Mucosa of gallbladder (tissue), 1 donor: ENCODE results near the gene MROH8. TPM values are rescaled to one million over a fixed set of nuclear protein-coding genes. Genes with fewer than 3 reads are reported as not detected.

Source experiments
- DNase-seq: peaks from one replicate; pipeline ENCODE4 v3.0.0-alpha.2; 2020; ENCODE audit warnings: low spot score
- total RNA-seq: library from RNA; stranded (reverse); gene quantifications from one replicate; pipeline ENCODE4 v1.2.1, GENCODE V29; 2021
- donor health status: DM: no; HTN: no; CAD: no.

The MROH8 gene
- total RNA-seq, 1 donor from 2014 or later: 1.8 TPM

DNA sequence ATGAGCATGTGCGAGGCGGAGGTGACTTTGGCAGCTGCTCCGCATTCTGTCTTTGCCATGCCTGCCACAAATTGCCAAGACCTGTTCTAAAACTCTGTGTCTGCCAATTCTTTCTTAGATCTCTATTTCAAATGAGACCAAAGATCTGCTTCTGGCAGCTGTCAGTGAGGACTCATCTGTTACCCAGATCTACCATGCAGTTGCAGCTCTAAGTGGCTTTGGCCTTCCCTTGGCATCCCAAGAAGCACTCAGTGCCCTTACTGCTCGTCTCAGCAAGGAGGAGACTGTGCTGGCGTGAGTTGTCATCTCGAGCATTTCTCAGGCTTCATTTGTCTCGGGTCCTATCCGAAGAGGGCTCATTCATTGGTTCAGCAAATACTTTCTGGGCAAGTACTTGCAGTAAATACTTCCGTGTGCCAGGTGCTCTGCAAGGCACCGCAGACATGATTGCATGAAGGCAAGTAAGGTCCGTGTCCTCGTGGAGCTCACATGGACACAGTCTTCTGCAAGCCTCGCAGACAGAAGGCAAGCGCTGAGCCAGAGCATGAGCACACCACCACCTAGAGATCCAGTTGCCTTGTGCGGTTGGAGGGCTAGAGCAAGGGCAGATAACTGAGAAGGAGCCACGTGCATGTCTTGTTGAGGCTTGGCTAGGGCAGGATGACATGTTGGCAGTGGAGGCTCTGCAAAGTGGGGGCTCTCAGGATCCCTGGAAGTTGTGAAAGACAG lies 19.7 kb upstream of the MROH8 start:
- DNase-seq: no peak

DNA sequence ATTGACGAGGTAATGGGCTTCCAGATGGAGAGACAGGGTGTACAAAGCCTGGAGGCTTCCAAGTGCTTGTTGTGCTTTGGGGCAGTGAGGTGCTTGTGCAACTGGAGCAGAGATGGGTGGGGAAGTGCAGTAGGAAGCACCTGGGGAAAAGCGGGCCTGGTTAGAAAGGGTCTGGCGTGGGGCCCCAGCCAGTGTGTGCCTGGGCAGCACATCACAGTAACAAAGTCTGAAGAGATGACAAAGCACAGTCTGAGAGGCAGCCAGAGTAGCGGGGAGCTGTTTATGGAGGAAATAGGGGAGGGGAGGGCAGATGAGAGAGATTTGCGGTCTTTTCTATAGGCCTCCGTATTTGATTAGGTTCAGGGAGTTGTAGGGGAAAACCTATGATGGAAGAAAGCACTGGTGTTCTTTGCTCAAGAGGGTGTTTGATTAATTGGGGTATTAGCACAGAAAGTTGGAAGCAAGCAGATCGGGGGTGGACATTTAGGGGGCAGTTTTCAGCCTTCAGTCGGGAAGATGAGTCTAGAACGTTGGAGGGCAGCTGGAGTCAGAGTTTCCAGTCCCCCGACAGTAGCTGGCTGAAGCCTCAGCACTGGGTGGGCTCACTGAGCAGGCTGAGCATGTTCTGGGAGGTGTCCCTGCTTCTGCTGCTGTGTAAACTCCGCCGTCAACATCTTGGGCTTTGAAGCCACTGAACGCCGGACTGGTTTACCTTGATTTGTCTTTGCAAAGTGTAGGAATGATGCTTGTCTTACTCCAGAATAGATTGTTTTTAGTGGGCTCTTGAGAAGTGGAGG lies 15.5 kb upstream of the MROH8 start:
- DNase-seq: no peak

DNA sequence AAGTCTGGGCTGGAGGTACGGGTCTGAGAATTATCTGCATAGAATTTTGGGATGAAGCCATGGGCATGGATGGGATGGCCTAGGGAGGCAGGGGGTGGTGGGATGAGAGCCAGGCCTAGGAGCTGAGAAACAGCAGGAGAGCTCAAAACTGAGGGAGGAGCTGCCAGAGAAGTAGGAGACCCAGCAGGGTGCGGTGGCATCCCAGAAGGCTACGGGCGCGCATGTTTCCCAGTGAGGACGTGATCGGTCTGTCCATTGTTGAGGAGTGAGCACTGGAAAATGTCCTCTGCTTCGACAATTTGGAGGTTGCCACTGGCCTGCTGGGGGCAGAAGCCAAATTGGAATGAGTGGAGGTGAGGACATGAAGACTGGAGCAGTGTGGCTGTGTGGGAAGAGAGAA lies 14.5 kb upstream of the MROH8 start:
- no peak for DNase-seq

DNA sequence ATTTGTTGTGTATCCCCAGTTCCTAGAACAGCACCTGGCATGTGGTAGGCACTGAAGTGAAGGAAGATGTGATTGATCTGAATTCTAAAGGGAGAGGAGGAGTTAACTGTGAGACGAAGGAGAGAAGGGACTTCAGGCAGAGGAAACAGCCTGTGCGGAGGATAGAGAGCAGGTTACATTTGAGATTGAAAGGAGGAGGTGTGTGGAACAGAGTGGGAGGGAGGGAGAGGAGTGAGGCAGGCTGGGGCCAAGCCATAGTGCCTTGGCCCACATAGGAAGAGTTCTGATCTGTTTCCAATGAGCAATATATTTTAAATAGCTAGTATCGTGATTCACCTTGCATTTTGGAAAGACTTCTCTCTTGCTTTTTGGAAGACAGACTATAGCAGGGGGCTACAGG lies 13.9 kb upstream of the MROH8 start:
- no peak for DNase-seq

DNA sequence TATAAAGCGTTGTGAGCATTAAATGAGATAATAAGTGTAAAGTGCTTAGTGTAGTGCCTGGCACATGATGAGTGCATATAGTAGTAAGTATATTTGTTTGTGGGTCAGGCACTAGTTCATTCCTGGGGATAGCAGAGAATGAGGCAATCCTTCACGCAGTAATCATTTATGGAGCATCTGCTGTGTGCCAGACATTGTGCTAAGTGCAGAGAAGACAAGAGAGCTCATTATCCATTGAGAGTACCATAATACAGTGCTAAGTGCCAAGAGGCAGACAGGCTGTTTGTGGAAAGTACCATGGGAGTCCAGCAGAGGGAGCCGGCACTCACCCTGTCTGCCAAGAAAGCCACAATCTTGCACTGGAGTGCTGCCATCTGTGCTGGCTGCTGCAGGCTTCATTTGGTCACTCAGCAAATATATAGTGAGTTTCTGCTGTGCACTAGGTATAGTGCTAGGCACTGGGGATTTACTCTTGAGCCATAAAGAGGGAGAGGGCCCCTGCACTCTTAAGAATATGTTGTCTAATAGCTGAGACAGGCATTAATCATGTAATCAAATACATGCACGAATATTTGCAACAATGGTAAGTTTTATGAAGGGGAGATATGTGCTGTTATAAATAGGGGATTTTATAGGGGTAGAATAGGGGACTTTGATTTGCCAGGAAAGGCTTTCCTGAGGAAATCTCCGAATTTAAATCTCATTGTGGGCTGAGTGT lies 12.9 kb upstream of the MROH8 start:
- peak; percentile 90 for DNase-seq

DNA sequence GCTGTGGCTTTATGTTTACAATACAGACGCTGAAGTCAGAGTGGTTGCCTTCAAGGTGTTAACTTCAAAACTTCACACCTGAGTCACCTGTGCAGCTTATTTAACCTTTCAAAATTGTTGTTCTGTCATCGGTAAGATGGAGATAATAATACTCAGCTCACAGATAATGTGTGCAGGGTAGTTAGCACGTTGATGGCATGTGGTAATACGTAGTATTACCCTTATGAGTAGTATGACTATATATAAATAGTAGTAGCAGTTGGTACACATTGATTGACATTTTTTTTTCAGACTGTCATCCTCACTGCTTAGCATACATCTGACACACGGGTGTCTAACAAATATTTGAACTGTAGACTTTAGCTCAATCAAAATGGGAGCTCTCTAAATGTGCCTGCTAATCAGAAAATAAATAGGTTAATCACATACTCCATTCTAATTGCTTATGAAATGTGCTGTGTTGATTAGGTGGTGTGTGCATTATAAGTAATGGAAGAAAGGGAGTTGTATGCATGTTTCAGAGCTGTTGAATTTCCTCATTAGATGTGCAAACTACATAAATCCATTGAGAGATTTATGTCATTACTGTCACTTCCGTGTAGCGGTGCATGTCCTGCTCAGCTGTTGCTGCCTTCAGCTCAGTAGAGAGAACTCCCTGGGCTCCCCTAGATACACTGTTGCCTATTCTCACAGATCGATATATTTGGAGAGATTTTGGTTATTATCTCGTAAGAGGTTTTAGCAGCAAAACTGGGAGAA lies 11.2 kb upstream of the MROH8 start:
- DNase-seq: no peak

DNA sequence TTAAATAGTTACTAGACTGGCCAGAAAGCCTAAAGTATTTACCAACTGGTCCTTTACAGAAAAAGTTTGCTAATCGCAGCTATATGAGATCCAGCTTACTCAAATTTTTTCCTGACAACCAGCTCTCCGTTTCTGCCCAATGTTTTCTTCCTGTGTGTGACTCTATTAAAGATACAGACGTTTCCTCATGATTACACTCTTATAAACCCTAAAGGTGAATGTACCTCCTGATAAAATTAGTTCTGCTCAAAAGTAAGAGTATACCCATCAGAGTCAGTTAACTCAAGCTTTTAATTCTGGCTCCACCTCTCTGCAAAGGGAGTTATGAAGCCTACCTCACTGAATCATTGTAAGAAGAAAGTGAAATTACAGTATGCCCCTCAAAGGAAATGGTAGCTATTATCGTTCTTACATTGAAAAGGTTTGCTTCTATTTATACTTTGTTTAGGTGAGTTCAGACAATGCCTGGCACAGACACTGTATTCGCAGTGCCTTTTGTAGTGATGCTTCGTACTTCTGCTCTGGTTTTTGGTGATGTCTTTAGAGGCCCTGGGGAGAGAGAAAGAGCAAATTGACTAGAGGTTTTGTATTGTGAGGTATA lies 10.2 kb upstream of the MROH8 start:
- no peak for DNase-seq

DNA sequence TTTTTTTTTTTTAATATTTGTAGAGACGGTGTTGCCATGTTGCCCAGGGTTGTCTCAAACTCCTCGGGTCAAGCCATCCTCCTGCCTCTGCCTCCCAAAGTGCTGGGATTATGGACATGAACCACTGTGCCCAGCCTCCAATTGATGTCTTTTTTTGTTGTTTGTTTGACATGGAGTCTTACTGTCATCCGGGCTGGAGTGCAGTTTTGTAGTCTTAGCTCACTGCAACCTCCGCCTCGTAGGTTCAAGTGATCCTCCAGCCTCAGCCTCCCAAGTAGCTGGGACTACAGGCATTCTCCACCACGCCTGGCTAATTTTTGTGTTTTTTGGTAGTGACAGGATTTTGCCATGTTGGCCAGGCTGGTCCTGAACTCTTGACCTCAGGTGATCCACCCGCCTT lies 9.4 kb upstream of the MROH8 start:
- DNase-seq: no peak

DNA sequence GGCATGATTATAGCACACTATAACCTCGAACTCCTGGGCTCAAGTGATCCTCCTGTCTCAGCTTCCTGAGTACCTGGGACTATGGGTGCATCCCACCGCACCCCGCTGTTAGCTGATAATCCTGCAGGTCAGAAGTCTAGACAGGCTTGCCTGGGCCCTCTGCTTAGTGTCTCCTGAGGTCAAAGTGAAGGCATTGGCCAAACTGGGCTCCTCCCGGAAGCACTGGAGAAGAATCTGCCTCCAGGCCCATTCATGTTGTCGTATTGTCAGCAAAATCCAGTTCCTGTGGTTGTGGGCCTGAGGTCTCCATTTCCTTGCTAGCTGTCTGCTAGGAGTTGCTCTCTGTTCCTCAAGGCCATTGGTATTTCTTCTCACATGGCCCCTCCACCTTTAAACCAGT lies 6.3 kb upstream of the MROH8 start:
- DNase-seq: no peak

DNA sequence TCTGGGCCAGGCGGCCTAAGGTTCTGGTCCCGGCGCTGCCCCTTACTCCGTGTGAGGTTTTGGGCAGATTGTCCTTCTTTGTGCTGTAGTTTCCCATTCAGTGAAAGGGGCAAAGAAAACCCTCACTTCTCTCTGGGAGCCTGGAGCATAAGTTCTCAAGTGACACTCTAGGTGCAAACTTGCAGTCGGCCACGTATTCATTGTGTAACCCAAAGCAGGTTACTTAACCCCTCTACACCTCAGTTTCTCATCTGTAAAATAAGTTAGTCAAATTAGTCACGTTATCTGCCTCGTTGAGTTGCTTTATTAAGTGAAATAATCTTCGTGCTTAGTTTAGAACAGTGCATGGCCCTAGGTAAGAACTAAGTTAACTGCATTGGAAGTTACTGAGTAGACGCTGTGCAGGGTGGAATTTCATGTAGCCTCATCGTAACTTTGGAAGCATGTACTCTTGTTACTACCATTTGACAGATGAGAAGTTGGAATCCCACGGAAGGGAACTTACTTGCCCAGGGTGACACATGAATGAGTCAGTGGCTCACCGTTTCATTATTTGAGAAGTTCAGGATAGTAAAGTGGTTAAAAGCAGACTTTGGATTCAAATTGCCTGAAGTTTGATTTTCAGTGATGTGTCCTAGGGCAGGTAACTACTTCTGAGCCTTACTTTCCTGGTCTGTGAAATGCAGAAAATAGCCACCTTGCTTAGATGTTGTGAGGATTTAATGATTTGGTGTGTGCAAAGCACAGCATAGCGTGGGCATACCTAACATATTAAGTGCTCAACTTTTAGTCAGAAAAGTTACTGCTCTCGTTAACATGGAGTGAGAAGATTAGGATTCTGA lies 556 bp upstream of the MROH8 start:
- no peak for DNase-seq

DNA sequence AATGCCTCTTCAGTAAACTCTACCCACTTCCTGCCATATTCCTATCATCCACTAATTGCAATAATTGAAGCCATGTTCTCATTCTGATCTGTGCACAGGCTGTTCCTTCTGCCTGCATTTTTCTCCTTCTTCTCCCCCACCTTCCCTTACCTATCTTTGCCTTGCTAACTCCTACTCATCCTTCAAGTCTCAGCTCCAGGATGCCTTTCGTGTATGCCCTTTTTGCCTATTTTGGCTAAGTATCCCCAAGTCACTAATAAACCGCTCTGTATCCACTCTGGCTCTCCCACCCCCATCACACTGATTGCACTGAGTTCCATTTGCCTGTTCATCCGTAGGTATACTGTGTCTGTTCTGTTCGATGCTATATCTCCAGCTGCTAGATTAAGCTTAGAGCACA lies 6.5 kb downstream of the MROH8 start:
- DNase-seq: no peak

DNA sequence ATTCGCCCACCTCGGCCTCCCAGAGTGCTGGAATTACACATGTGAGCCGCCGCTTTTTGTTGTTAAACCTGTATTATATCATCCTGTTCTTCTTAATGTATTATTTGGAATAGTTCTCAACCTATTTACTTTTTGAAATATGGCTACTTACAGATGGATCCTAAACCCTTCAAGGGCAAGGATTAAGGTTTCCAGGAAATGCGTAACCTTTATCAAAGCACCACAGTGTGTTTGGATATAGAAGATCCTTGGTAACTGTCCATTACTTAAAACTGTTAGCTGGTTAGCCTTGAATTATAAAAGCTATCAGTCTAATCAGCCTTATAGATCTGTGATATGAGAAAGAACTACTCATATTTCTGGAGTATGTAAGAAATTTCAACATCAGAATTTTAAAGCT lies 12.5 kb downstream of the MROH8 start:
- DNase-seq: no peak

DNA sequence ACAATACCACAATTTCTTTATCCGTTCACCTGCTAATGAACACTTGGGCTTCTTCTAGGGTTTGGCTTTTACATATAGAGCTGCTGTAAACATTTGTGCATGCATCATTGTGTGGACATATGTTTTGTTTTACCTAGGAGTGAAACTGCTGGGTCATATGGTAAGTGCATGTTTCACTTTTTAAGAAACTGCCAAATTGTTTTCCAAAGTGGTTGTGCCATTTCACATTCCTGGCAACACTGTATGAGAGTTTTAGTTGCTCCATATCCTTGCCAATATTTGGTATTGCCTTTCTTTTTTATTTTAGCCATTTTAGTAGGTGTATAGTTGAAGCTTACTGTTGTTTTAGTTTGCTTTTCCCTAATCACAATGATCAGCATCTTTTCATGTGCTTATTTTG lies 14.3 kb downstream of the MROH8 start:
- DNase-seq: no peak

DNA sequence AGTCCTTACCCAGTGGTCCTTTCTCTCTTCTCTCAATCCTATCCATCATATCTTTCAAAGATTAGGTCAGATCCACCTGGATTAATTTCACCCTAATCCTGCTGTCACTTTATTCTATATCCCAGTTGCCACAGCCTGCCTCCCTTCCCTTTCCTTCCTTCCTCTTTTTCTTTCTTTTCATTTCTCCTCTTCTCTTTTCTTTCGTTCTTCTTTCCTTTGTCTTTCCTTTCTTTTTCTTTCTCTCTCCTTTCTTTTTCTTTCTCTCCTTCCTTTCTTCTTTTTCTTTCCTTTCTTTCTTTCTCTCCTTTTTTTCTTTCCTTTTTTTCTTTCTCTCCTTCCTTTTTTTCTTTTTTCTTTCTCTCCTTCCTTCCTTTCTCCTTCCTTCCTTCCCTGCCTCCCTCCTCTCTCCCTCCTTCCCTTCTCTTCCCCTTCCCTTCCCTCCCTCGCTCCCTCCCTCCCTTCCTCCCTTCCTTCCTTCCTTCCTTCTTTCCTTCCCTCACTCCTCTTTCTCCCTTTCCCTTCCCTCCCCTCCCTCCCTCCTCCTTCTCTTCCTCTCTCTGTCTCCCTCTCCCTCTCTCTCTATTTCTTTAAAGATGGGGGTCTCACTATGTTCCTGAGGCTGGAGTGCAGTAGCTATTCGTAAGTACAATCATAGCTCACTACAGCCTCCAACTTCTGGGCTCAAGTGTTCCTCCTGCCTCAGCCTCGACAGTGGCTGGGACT lies 15.4 kb downstream of the MROH8 start:
- DNase-seq: no peak

DNA sequence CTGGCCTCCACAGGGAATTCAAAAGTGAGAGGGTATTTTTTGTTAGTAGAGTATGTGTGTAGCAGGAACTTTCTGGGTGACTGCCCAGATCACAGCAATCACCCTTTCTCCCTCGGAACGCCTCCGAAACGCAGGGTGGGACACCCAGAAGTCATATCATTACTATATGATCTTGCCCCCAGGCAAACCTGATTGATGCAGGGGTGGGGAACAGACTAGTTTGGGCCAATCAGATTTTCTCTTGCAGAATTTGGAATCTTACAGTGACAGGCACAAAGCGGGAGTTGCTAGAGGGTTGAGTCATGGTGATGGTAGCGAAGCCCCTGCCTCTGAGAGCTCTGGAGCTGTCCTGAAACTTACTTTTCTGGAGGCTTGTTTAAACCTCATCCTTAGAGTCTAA lies 16.7 kb downstream of the MROH8 start:
- no peak for DNase-seq

DNA sequence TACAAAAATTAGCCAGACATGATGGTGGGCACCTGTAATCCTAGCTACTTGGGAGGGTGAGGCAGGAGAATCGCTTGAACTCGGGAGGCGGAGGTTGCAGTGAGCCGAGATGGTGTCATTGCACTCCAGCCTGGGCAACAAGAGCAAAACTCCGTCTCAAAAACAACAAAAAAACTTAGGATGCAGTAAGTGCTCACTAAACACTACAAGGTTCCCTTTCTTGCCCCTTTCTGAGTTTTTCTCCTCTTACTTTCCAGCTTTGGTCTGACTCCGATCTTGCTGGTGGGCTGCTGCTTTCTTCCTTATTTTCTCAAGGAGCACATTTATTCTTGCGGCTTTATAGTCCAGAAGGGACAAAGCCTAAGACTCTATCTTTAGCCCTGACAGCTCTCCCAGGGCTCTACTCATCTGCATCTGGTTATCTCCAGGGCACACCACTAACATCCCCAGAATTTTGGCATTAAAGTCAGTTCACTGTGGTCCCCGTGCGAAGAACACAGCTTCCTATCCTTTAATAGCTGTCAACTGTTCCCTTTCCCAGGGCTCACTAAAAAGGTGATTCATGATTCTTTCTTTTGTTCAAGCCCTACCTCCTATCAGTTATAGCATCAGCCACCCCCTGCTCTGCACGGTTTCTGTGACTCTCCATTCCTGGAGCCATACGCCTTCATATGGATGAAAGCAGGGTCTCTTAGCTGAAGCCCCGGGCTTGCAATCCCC lies 17.4 kb downstream of the MROH8 start:
- DNase-seq: no peak

DNA sequence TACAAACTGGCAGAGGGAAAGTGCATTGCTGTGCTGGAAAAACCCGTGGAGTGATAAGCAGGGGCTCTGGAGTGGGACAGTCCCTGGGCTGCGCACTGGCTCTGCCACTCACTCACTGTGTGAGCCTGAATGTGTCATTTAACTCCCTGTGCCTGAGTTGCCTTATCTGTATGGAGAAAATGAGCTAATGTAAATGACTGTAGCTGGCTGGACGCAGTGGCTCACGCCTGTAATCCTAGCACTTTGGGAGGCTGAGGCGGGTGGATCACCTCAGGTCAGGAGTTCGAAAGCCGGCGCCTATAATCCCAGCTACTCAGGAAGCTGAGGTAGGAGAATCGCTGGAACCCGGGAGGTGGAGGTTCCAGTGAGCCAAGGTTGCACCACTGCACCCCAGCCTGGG lies 18.7 kb downstream of the MROH8 start:
- no peak for DNase-seq

DNA sequence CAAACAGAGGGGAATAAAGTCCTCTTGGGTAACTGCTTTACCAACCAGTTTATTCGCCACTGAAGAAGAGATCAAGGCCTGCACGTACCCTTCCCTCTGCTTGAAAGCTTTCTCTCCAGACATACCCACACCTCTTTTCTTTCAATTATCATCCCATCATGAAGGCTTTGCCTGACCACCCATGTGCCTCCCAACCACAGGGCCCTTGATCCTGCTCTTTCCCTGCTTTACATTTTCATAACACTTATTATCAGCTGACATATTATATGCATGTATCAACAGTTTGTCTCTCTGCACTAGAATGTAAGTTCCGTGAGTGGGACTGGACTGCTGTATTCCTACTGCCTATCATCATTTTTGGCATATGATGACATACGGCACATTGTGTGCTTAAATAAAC lies 21.1 kb downstream of the MROH8 start:
- DNase-seq: no peak

DNA sequence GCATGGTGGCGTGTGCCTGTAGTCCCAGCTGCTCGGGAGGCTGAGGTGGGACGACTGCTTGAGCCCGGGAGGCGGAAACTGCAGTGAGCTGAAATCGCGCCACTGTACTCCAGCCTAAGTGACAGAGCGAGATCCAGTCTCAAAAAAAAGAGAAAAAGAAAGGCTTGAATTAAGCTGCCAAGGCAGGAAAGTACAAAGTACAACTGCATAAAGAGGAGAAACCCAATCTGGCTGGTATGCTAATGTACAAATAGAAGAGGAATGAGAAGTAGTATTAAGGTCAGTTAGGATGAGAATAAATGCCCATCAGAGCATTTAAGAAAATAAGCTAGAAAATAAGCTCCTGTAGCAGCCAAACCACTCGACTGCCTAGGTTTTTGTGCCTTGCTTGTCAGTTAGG lies 23.4 kb downstream of the MROH8 start:
- DNase-seq: no peak
